Tibial nerve (tissue), 4 donors: Measurements from ENCODE around the gene RIF1. TPM values are rescaled to one million over a fixed set of nuclear protein-coding genes. Genes with fewer than 3 reads are reported as not detected.

Experiments used
- DNase-seq, 2 donors: peaks; one replicate each; pipeline ENCODE4 v3.0.0-alpha.2; 2019; ENCODE audit warnings: low spot score in 2 of 2
- H3K27ac ChIP-seq, 4 donors: fragments of 200-600 bp; sonication (generic) in 3 of 4; one replicate each; pipeline ENCODE4 v1.5.1; 2017 to 2019; ENCODE audit warnings: mild to moderate bottlenecking in 1 of 4
- H3K27me3 ChIP-seq, 2 donors: fragments of 200-600 bp; sonication (generic) in 1 of 2; one replicate each; pipeline versions ENCODE4 v1.5.1 to v1.6.0; 2017 to 2019
- H3K36me3 ChIP-seq, 3 donors: fragments of 200-600 bp; sonication (generic); one replicate each; pipeline ENCODE4 v1.5.1; 2018 to 2019
- H3K4me1 ChIP-seq, 4 donors: fragments of 200-600 bp; sonication (generic) in 3 of 4; one replicate each; pipeline ENCODE4 v1.5.1; 2017 to 2019
- H3K4me3 ChIP-seq, 4 donors: fragments of 200-600 bp; sonication (generic) in 3 of 4; one replicate each; pipeline ENCODE4 v1.5.1; 2017 to 2019; ENCODE audit warnings: mild to moderate bottlenecking in 1 of 4, moderate library complexity in 1 of 4
- H3K9me3 ChIP-seq, 4 donors: fragments of 200-600 bp; sonication (generic) in 3 of 4; one replicate each; pipeline ENCODE4 v1.5.1; 2017 to 2019
- CTCF ChIP-seq, 5 experiments: fragments of 200-600 bp in 3 of 5; fragments of 450-650 bp in 2 of 5; sonication (generic) in 3 of 5; IDR thresholded peaks; one replicate each; pipeline ENCODE4 v1.5.1; 2016 to 2019; ENCODE audit warnings: antibody characterized with exemption in 5 of 5, mild to moderate bottlenecking in 3 of 5, moderate library complexity in 2 of 5
- EP300 ChIP-seq, 2 donors: sonication (generic); formaldehyde crosslinking; IDR thresholded peaks; one replicate each; pipeline ENCODE4 v1.6.1; 2017; ENCODE audit warnings: antibody characterized with exemption in 2 of 2, mild to moderate bottlenecking in 1 of 2
- POLR2A ChIP-seq, 2 donors: fragments of 450-650 bp; IDR thresholded peaks; one replicate each; pipeline ENCODE4 v1.6.1; 2017; ENCODE audit warnings: antibody characterized with exemption in 2 of 2, mild to moderate bottlenecking in 2 of 2, moderate library complexity in 2 of 2
- WGBS, 2 donors: methylation state at CpG; one replicate each; pipeline ENCODE4 v1.1.5; 2018; 5-methylcytosine and 5-hydroxymethylcytosine counted together
- total RNA-seq, 4 donors: library from RNA; depleted of rRNA; stranded (reverse); fragments of >200 nt; gene quantifications; one replicate each; pipeline ENCODE4 v1.1.0, GENCODE V29; 2016

Gene RIF1
- total RNA-seq, 4 donors from 2014 or later = 34.3 to 63.1 (median 46.3) TPM

- DNase-seq = no peak
- 66 to 70% methylated on average over 2 of the region's 2 CpGs for WGBS, 2 donors
- H3K4me3 ChIP-seq = no peak overlapping the region
- peaks cover 0 to 77% (median 0%) of the 10 kb centered on the region in 3 donors for H3K36me3 ChIP-seq
- no peak for TF ChIP-seq POLR2A (IDR thresholded peaks at IDR 0.05)
- H3K4me1 ChIP-seq = no peaks in the 10 kb centered on the region
- peaks cover 0 to 17% (median 0%) of the 10 kb centered on the region in 4 donors for H3K9me3 ChIP-seq
- H3K27me3 ChIP-seq = no peaks in the 10 kb centered on the region
- no peak overlapping the region for H3K27ac ChIP-seq
Observed at GRCh38 chr2:151475071-151475470, 65.4 kb downstream of the RIF1 start.

GRCh38 chr2:151476287-151476686 lies 66.6 kb downstream of the RIF1 start:
- Histone ChIP-seq H3K4me3 (no peak overlapping the region), H3K36me3 (peaks cover 0 to 76% (median 0%) of the 10 kb centered on the region in 3 donors), H3K4me1 (no peaks in the 10 kb centered on the region), H3K27ac (no peak overlapping the region), H3K9me3 (peaks cover 0 to 7% (median 0%) of the 10 kb centered on the region in 4 donors), H3K27me3 (no peaks in the 10 kb centered on the region)
- 89 to 95% methylated on average over 1 of the region's 1 CpG for WGBS, 2 donors
- no peak for TF ChIP-seq POLR2A (IDR thresholded peaks at IDR 0.05)
- TF ChIP-seq EP300 (IDR thresholded peaks at IDR 0.05) = no peak
- no peak for TF ChIP-seq CTCF (IDR thresholded peaks at IDR 0.05)
- no peak for DNase-seq

GRCh38 chr2:151478011-151478410 lies 68.3 kb downstream of the RIF1 start:
- 97 to 100% methylated on average over 4 of the region's 4 CpGs for WGBS, 2 donors
- Histone ChIP-seq H3K4me1 (no peaks in the 10 kb centered on the region), H3K27ac (no peak overlapping the region), H3K36me3 (peaks cover 0 to 77% (median 0%) of the 10 kb centered on the region in 3 donors), H3K4me3 (no peak overlapping the region), H3K27me3 (no peaks in the 10 kb centered on the region), H3K9me3 (no peaks in the 10 kb centered on the region)
- TF ChIP-seq POLR2A (IDR thresholded peaks at IDR 0.05) = no peak
- no peak for TF ChIP-seq CTCF (IDR thresholded peaks at IDR 0.05)
- no peak for TF ChIP-seq EP300 (IDR thresholded peaks at IDR 0.05)
- no peak for DNase-seq

GRCh38 chr2:151481744-151482143 lies 72.0 kb downstream of the RIF1 start:
- H3K36me3 ChIP-seq = peaks cover 0 to 76% (median 3%) of the 10 kb centered on the region in 3 donors
- H3K27ac ChIP-seq = no peak overlapping the region
- DNase-seq = no peak
- no peak overlapping the region for H3K4me3 ChIP-seq
- no peaks in the 10 kb centered on the region for H3K9me3 ChIP-seq
- WGBS, 2 donors = 96 to 100% methylated on average over 5 of the region's 5 CpGs
- no peak for TF ChIP-seq POLR2A (IDR thresholded peaks at IDR 0.05)
- no peak for TF ChIP-seq EP300 (IDR thresholded peaks at IDR 0.05)
- TF ChIP-seq CTCF (IDR thresholded peaks at IDR 0.05) = no peak
- no peaks in the 10 kb centered on the region for H3K27me3 ChIP-seq
- H3K4me1 ChIP-seq = no peaks in the 10 kb centered on the region

GRCh38 chr2:151482171-151482725 lies 72.5 kb downstream of the RIF1 start:
- peaks cover 0 to 71% (median 3%) of the 10 kb centered on the region in 3 donors for H3K36me3 ChIP-seq
- WGBS, 2 donors = 60 to 71% methylated on average over 4 of the region's 4 CpGs
- H3K4me1 ChIP-seq = no peaks in the 10 kb centered on the region
- no peak overlapping the region for H3K4me3 ChIP-seq
- no peak for TF ChIP-seq CTCF (IDR thresholded peaks at IDR 0.05)
- TF ChIP-seq POLR2A (IDR thresholded peaks at IDR 0.05) = no peak
- no peak for TF ChIP-seq EP300 (IDR thresholded peaks at IDR 0.05)
- H3K27me3 ChIP-seq = no peaks in the 10 kb centered on the region
- H3K27ac ChIP-seq = no peak overlapping the region
- H3K9me3 ChIP-seq = no peaks in the 10 kb centered on the region
- DNase-seq = no peak
